ENCODE data around the gene TMSB4X.
"Not testable (repeated sequence)": the region's sequence is repeated elsewhere in the genome, so short reads cannot be mapped to it uniquely, and the experiment has no call there.

The TMSB4X gene
- total RNA-seq: 1,572 to 3,494 (median 2,487) reads per million in 18 experiments

DNA sequence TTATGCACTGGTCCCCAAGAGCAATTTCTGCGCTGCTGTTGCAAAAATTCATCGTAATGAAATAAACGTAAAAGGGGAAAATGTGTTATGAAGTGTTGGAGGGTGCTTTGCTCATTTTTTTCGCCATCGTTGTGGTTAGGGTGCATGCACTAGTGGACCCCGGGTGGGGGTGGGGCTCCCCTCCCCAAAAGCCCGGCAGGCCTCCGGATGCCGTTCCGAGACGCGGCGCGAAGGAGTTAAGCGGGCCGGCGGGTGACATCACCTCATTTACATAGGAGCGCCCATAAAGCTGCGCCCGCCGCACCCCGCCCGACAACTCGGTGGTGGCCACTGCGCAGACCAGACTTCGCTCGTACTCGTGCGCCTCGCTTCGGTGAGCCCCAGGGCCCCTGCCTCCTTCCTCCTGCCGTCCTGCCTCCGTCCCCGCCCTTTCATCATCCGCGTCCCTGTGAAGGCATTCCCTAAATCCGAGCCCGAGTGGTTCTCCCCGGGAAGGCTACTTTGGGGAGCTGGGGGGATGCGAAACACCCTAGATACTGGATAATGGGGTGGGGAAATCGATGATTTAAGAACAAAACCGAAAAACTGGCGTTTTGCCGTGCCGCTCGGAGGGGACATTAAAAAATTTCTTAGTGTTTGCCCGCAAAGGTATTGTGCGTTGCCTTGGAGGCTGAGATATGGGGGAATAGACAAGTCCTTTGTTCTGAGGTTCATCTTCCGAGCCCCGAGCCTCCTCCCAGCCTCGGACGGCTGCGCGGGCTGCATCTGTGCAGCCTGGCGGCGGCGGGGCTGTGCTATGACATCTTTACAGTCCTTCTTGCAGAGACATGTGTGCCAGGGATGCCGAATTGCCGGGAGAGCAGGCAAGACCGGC, at the start of gene TMSB4X:
TSS of gene TMSB4X (plus strand) at position 315 of the 874 bp plus-strand sequence.
- peak; percentile 85 to 89 for DNase-seq

DNA sequence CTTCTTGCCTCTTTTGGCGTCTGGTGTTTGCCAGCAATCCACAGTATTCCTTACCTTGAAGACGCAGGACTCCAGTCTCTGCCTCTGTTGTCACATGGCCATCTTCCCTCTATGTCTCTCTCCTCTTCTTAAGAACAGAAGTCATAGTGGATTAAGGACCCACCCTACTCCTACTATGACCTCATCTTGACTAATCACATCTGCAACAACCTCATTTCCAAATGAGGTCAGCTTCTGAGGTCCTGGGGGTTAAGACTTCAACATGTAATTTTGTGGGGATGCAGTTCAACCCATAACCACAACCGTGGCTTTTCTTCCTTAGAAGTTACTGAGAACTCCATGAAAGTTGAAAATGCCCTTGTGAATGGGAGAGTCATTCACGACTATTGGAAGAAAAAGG, 45.2 kb upstream of the TMSB4X start:
- peak; percentile 25 to 42 for DNase-seq

GRCh38 chrX:12930150-12930549, 44.8 kb upstream of the TMSB4X start:
- DNase-seq: no peak

DNA sequence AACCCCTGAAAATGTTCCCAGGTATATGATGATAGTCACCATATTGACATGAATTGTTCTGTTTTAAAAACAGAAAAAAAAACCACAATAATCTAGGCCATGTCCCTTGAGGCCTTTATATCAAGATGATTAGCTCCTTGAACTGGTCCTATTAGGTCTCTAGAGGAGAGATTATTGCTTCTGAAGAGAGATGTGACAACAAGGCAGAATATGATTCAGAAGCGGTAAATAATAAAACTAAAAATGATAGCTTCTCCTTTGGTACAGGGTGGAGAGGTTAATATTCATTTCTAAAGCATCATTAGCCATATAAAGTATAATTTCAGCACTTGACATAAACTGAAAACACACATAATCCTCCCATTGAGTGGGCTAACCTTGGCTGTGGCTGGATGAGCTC, 42.7 kb upstream of the TMSB4X start:
- no peak for DNase-seq

DNA sequence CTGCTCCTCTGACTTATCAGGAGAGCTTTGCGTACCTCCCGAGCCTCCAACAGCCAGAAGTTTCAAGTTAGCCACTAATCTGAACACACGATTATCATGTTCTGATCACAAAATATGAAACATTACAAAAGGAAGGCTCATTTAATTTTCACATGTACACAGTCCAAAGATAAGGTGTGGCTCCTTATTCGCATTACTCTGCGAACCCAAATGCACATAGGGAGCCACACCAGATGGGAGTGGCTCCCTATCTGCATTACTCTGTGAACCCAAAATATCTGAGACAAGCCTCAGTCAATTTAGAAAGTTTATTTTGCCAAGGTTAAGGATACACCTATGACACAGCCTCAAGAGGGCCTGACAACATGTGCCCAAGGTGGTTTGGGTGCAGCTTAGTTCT, 40.1 kb upstream of the TMSB4X start:
- DNase-seq: no peak

DNA sequence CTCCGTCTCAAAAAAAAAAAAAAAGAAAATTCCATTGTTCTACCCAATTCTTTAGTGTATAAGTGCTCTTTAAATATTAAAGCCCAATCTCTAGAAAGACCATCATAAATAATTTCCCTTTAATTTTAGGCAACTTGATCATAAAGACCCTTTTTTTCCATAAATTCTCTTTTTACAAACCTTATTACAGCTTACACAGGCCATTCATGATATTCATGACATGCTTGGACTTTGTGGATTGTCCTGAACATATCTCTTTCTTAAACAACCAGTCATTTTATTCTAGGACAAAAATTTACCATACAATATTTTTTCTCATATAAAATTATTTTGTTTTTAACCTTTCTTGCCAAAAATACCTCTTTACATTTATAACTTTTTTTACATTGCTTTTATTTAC, 38.0 kb upstream of the TMSB4X start:
- DNase-seq: no peak

DNA sequence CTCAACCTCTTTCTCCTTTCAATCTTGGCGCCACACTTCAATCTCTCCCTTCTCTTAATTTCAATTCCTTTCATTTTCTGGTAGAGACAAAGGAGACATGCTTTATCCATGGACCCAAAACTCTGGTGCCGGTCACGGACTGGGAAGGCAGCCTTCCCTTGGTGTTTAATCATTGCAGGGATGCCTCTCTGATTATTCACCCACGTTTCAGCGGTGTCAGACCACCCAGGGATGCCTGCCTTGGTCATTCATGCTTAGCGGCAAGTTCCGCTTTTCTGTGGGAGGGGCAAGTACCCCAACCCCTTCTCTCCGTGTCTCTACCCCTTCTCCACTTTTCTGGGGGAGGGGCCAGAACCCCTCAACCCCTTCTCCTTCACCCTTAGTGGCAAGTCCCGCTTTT, 34.4 kb upstream of the TMSB4X start:
- not testable (repeated sequence) for DNase-seq

GRCh38 chrX:12943592-12943991, 31.3 kb upstream of the TMSB4X start:
- DNase-seq: not testable (repeated sequence)

- not testable (repeated sequence) for DNase-seq
Measured at GRCh38 chrX:12944452-12944851, 30.5 kb upstream of the TMSB4X start.

DNA sequence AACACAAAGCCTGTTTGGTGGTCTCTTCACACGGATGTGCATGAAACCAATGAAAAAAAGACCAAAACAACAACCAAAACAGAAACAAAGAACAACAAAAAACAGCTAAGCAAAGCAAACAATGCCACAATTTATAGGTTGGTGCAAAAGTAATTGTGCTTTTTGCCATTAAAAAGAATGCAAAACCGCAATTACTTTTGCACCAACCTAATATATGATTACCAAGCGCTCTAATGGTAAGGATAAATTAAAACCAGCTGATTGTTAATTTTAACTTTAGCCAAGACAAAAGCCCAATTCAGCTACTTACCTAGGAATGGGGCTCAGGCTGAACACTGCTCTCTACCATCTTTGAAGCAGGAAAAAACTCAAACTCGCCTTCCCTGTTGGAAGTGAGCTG, 29.4 kb upstream of the TMSB4X start:
- no peak for DNase-seq

- DNase-seq: no peak
Measured at GRCh38 chrX:12946406-12946805, 28.5 kb upstream of the TMSB4X start.

- peak; percentile 84 to 88 for DNase-seq
Measured at GRCh38 chrX:12946838-12947544, 27.9 kb upstream of the TMSB4X start.

DNA sequence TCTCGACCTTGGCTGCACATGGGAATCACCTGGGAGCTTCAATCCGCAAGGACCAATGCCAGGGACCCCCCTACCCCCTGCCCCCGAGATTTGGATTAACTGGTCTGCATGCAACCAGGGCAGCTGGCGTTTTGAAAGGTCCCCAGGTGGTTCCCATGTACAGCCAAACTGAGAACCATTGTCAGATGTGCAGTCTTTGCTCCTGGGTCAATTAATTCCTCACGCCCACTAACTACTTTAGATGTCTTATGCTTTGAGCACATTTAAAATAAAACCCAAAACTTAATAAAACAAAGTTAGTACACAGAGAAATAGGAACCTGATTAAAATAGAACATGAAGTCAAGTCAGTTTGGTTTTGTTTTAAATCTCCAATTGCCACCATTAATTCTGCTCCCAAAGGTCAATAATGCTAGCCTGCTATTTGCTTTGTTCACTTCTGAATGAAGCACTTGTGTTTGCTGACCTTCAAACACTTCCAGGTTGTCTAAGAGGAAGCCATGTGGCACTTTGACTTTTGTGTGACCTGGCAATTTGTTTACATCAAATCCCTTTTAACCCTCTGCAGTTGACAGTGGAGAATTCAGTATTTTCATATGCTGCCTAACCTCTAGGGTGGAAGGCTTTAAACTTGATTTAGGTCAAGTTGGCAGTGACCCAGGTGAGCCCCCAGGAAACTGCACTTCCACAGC, 27.2 kb upstream of the TMSB4X start:
- DNase-seq: no peak

GRCh38 chrX:12948495-12948894, 26.4 kb upstream of the TMSB4X start:
- DNase-seq: no peak

GRCh38 chrX:12949205-12949926, 25.5 kb upstream of the TMSB4X start:
- no peak for DNase-seq

- peak; percentile 93 for DNase-seq
Measured at GRCh38 chrX:12949927-12950656, 24.8 kb upstream of the TMSB4X start.

DNA sequence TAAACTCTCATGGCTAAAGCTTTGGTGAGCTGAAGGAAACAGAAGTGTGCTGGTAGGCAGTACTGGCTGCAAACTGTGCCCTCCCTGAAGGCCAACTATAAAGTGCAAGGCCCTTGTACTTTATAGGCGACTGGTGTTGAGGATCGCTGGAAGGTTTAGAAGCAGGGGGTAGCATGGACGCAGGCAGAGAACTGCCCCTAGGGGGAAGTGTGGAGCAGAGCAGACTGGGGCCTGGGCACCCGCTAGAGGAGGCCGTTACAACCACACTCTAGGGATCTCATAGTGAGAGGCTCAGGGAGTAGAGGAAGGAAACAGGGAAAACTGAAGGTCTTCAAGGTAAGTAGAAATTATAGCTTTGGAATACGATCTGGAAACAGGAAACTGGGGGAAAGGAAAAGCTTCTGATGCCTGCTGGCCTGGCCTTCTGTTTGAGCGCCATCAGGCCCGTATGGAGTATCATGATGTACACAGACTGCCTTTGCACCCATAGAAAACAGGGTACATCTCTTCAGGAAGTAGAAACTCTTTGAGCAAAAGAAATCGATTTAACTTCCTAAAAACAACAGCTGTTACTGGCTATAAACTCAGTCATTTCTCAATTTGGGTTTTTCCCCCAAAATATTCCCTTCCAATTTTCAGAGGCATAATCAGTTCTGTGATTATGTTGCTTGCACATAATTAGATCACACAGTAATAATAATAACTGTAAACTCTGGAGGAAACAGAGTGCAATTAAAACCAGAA, 23.9 kb upstream of the TMSB4X start:
- peak; percentile 63 to 66 for DNase-seq

DNA sequence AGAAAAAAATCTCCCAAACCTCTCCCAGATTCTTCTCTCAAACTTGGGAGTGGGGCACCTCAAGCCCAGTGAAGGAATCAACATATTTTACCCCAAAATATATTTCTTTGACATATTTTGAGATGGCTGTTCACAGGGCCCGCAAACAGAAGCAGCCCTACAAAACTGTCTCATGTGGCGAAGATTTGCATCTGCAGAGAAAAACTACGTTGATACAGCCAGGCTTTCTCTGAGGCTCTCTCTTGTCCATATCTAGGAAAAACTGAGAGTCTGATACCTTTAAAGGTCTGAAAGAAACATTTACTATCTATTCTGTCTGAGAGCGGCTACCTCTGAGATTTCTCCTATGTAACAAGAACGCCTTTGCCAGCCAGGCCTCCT, 23.3 kb upstream of the TMSB4X start:
- no peak for DNase-seq

GRCh38 chrX:12953420-12953819, 21.5 kb upstream of the TMSB4X start:
- no peak for DNase-seq

DNA sequence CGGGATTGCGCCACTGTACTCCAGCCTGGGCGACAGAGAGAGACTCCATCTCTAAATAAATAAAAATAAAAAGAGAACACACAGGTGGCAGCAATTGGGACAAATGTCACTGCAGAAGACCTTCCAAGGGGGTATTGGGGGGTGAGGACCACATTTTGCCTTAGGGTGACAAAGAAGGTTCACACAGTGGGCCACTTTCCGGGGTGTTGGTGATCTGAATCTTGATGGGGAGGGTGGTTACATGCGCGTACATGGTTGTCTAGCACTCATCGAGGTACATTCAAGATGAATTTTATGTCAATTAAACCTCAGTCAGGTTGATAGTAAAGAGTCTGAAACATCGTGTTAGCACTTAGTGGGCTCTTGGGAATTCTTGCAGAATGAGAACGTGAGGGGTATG, 20.5 kb upstream of the TMSB4X start:
- no peak for DNase-seq

- peak in 1 of 2 donors; percentile 5 for DNase-seq
Measured at GRCh38 chrX:12954981-12955380, 19.9 kb upstream of the TMSB4X start.
